CD4-positive, CD25-positive, alpha-beta regulatory T cell (primary cell): ENCODE data around the gene ZNF521. TPM values are rescaled to one million over a fixed set of nuclear protein-coding genes. Genes with fewer than 3 reads are reported as not detected.

Experiments
- ATAC-seq, 2 donors: fragments of 150-1000 bp; cut with Tn5 transposase; one replicate each; pipeline ENCODE4 v1.10.0; 2021; ENCODE audit warnings: low read depth in 2 of 2, moderate number of reproducible peaks in 2 of 2, moderate library complexity in 1 of 2
- DNase-seq, 3 donors: peaks; one replicate each; pipeline versions ENCODE4 v3.0.0 to v3.0.0-alpha.2; 2012 to 2022; ENCODE audit warnings: mixed read lengths in 1 of 3
- H3K27ac ChIP-seq: one replicate; pipeline ENCODE4 v1.7.0; 2013; ENCODE audit warnings: mild to moderate bottlenecking, low read length; ENCODE audit not compliant: insufficient read depth, poor library complexity, severe bottlenecking
- H3K27me3 ChIP-seq: one replicate; pipeline ENCODE4 v1.7.0; 2013; ENCODE audit warnings: low read length; ENCODE audit not compliant: control insufficient read depth, insufficient read depth
- H3K36me3 ChIP-seq: one replicate; pipeline ENCODE4 v1.7.0; 2013; ENCODE audit warnings: mild to moderate bottlenecking, low read length, moderate library complexity; ENCODE audit not compliant: control insufficient read depth, insufficient read depth
- H3K4me1 ChIP-seq: 2 replicates; pipeline ENCODE4 v1.7.0; 2013; ENCODE audit warnings: mild to moderate bottlenecking, low read length; ENCODE audit not compliant: insufficient read depth, control insufficient read depth, poor library complexity, severe bottlenecking
- H3K4me3 ChIP-seq: one replicate; pipeline ENCODE4 v1.7.0; 2013; ENCODE audit warnings: low read depth, mild to moderate bottlenecking, low read length, moderate library complexity
- H3K9me3 ChIP-seq, 2 experiments: 1 replicate in 1 of 2; 2 replicates in 1 of 2; pipeline ENCODE4 v1.7.0; 2013; ENCODE audit warnings: low read length in 2 of 2, mild to moderate bottlenecking in 1 of 2, moderate library complexity in 1 of 2; ENCODE audit not compliant: control insufficient read depth in 2 of 2
- H3K27ac Mint-ChIP-seq, 3 donors: one replicate each; pipeline ENCODE4 v1.8.0; 2020 to 2022; ENCODE audit warnings: mild to moderate bottlenecking in 3 of 3, mixed read lengths in 3 of 3, moderate library complexity in 2 of 3
- H3K27me3 Mint-ChIP-seq: one replicate; pipeline ENCODE4 v1.8.0; 2022; ENCODE audit warnings: mild to moderate bottlenecking, mixed read lengths
- H3K36me3 Mint-ChIP-seq: one replicate; pipeline ENCODE4 v1.8.0; 2020; ENCODE audit warnings: mixed read lengths
- H3K4me1 Mint-ChIP-seq, 4 donors: one replicate each; pipeline ENCODE4 v1.8.0; 2020 to 2022; ENCODE audit warnings: mixed read lengths in 4 of 4, mild to moderate bottlenecking in 1 of 4
- H3K4me3 Mint-ChIP-seq, 4 donors: one replicate each; pipeline ENCODE4 v1.8.0; 2020 to 2022; ENCODE audit warnings: mild to moderate bottlenecking in 4 of 4, mixed read lengths in 4 of 4, moderate library complexity in 3 of 4
- H3K9me3 Mint-ChIP-seq, 7 donors: one replicate each; pipeline ENCODE4 v1.8.0; 2020 to 2022; ENCODE audit warnings: mixed read lengths in 7 of 7, mild to moderate bottlenecking in 3 of 7, moderate library complexity in 2 of 7
- polyA plus RNA-seq, 4 donors: library from polyadenylated mRNA; unstranded; fragments of 300-500 nt; fragmentation: Illumina TruSeq; gene quantifications; one replicate each; pipeline ENCODE4 v1.2.3, GENCODE V29; 2021
- total RNA-seq: library from RNA; stranded (reverse); gene quantifications from one replicate; pipeline ENCODE4 v1.2.3, GENCODE V29; 2022

The ZNF521 gene
- total and polyA plus RNA-seq, 5 donors from 2014 or later, result 1.8 TPM; not detected in 4

GRCh38 chr18:25299426-25300300, 52.3 kb downstream of the ZNF521 start:
- Histone ChIP-seq H3K4me1 (no peaks in the 10 kb centered on the region), H3K36me3 (no peaks in the 10 kb centered on the region), H3K27me3 (no peaks in the 10 kb centered on the region), H3K9me3 (no peaks in the 10 kb centered on the region), H3K27ac (no peak overlapping the region), H3K4me3 (no peak overlapping the region)
- Mint-ChIP-seq H3K27me3 (no peaks in the 10 kb centered on the region), H3K4me3 (no peak overlapping the region), H3K36me3 (no peaks in the 10 kb centered on the region), H3K27ac (no peak overlapping the region), H3K9me3 (peaks cover 0 to 3% (median 0%) of the 10 kb centered on the region in 7 donors), H3K4me1 (no peaks in the 10 kb centered on the region)
- ATAC-seq (no peak), DNase-seq (no peak)

- H3K36me3 Mint-ChIP-seq, result no peaks in the 10 kb centered on the region
- DNase-seq (no peak), ATAC-seq (no peak)
- Histone ChIP-seq H3K27ac (no peak overlapping the region), H3K27me3 (no peaks in the 10 kb centered on the region), H3K4me1 (no peaks in the 10 kb centered on the region), H3K4me3 (no peak overlapping the region), H3K9me3 (no peaks in the 10 kb centered on the region), H3K36me3 (no peaks in the 10 kb centered on the region)
- H3K4me3 Mint-ChIP-seq, result no peak overlapping the region
- no peaks in the 10 kb centered on the region for H3K4me1 Mint-ChIP-seq
- H3K27me3 Mint-ChIP-seq, result no peaks in the 10 kb centered on the region
- no peak overlapping the region for H3K27ac Mint-ChIP-seq
- peaks cover 0 to 3% (median 0%) of the 10 kb centered on the region in 7 donors for H3K9me3 Mint-ChIP-seq
Measured at GRCh38 chr18:25298853-25299274, 53.1 kb downstream of the ZNF521 start.

- no peak overlapping the region for H3K27ac ChIP-seq
- Mint-ChIP-seq H3K27ac (no peak overlapping the region), H3K27me3 (no peaks in the 10 kb centered on the region), H3K36me3 (no peaks in the 10 kb centered on the region), H3K4me1 (no peaks in the 10 kb centered on the region), H3K4me3 (no peak overlapping the region), H3K9me3 (peaks cover 0 to 3% (median under 1%) of the 10 kb centered on the region in 7 donors)
- no peaks in the 10 kb centered on the region for H3K9me3 ChIP-seq
- DNase-seq (no peak), ATAC-seq (no peak)
- no peaks in the 10 kb centered on the region for H3K4me1 ChIP-seq
- no peaks in the 10 kb centered on the region for H3K27me3 ChIP-seq
- H3K36me3 ChIP-seq, result no peaks in the 10 kb centered on the region
- H3K4me3 ChIP-seq, result no peak overlapping the region
Measured at GRCh38 chr18:25295624-25296138, 56.3 kb downstream of the ZNF521 start.

GRCh38 chr18:25291150-25291549, 60.8 kb downstream of the ZNF521 start:
- Mint-ChIP-seq H3K9me3 (peaks cover 0 to 2% (median 0%) of the 10 kb centered on the region in 7 donors), H3K27ac (no peak overlapping the region), H3K27me3 (no peaks in the 10 kb centered on the region), H3K36me3 (no peaks in the 10 kb centered on the region), H3K4me3 (no peak overlapping the region), H3K4me1 (no peaks in the 10 kb centered on the region)
- H3K36me3 ChIP-seq, result no peaks in the 10 kb centered on the region
- H3K27ac ChIP-seq, result no peak overlapping the region
- H3K4me3 ChIP-seq, result no peak overlapping the region
- H3K9me3 ChIP-seq, result no peaks in the 10 kb centered on the region
- H3K27me3 ChIP-seq, result no peaks in the 10 kb centered on the region
- no peaks in the 10 kb centered on the region for H3K4me1 ChIP-seq
- DNase-seq (no peak), ATAC-seq (no peak)

- ATAC-seq, result no peak
- no peak for DNase-seq
- peaks cover 0 to 2% (median 0%) of the 10 kb centered on the region in 7 donors for H3K9me3 Mint-ChIP-seq
- no peaks in the 10 kb centered on the region for H3K36me3 Mint-ChIP-seq
- H3K4me1 Mint-ChIP-seq, result no peaks in the 10 kb centered on the region
- Histone ChIP-seq H3K9me3 (no peaks in the 10 kb centered on the region), H3K27ac (no peak overlapping the region), H3K36me3 (no peaks in the 10 kb centered on the region), H3K27me3 (no peaks in the 10 kb centered on the region), H3K4me1 (no peaks in the 10 kb centered on the region), H3K4me3 (no peak overlapping the region)
- no peaks in the 10 kb centered on the region for H3K27me3 Mint-ChIP-seq
- H3K4me3 Mint-ChIP-seq, result no peak overlapping the region
- no peak overlapping the region for H3K27ac Mint-ChIP-seq
Measured at GRCh38 chr18:25289001-25289631, 62.9 kb downstream of the ZNF521 start.

GRCh38 chr18:25288340-25288938, 63.5 kb downstream of the ZNF521 start:
- H3K4me3 Mint-ChIP-seq, result no peak overlapping the region
- Histone ChIP-seq H3K9me3 (no peaks in the 10 kb centered on the region), H3K36me3 (no peaks in the 10 kb centered on the region), H3K4me1 (no peaks in the 10 kb centered on the region), H3K27ac (no peak overlapping the region), H3K27me3 (no peaks in the 10 kb centered on the region), H3K4me3 (no peak overlapping the region)
- no peak for ATAC-seq
- H3K4me1 Mint-ChIP-seq, result no peaks in the 10 kb centered on the region
- H3K9me3 Mint-ChIP-seq, result peaks cover 0 to 2% (median 0%) of the 10 kb centered on the region in 7 donors
- H3K27ac Mint-ChIP-seq, result no peak overlapping the region
- no peaks in the 10 kb centered on the region for H3K27me3 Mint-ChIP-seq
- DNase-seq, result no peak
- no peaks in the 10 kb centered on the region for H3K36me3 Mint-ChIP-seq

- Mint-ChIP-seq H3K27me3 (no peaks in the 10 kb centered on the region), H3K9me3 (no peaks in the 10 kb centered on the region), H3K4me1 (no peaks in the 10 kb centered on the region), H3K36me3 (no peaks in the 10 kb centered on the region), H3K4me3 (no peak overlapping the region), H3K27ac (no peak overlapping the region)
- Histone ChIP-seq H3K36me3 (no peaks in the 10 kb centered on the region), H3K4me1 (no peaks in the 10 kb centered on the region), H3K4me3 (no peak overlapping the region), H3K27me3 (no peaks in the 10 kb centered on the region), H3K9me3 (no peaks in the 10 kb centered on the region), H3K27ac (no peak overlapping the region)
- no peak for DNase-seq
- no peak for ATAC-seq
Measured at GRCh38 chr18:25287106-25287505, 64.9 kb downstream of the ZNF521 start.
